GM12878 (cell line): Measurements from ENCODE around the gene SURF4. TPM values are rescaled to one million over a fixed set of nuclear protein-coding genes. Genes with fewer than 3 reads are reported as not detected.

Experiments
- ATAC-seq: fragments of 200-7000 bp; cut with Tn5 transposase; 3 replicates; pipeline ENCODE4 v1.9.1; 2020; ENCODE audit warnings: mild to moderate bottlenecking, moderate library complexity
- BruUV-seq: library from RNA; stranded (reverse); fragments of 400-500 nt; replicated peaks from 2 replicates; lab custom pipeline; 2021; lab: Mats Ljungman, UMichigan
- CTCF ChIA-PET: fragments of 300-600 bp; sonication (Branson Sonifier 250); formaldehyde crosslinking; extraction: SDS; loops from one replicate; lab custom pipeline; 2021; ENCODE audit warnings: inconsistent platforms; lab: Yijun Ruan, JAX
- POLR2A ChIA-PET: fragments of 350-600 bp; formaldehyde crosslinking; extraction: SDS; loops from one replicate; lab custom pipeline; 2021; ENCODE audit warnings: inconsistent platforms; lab: Charles Lee
- RAD21 ChIA-PET: fragments of 300-600 bp; sonication (Branson Sonifier 250); formaldehyde crosslinking; loops from one replicate; lab custom pipeline; 2023; ENCODE audit warnings: antibody characterized with exemption; ENCODE audit not compliant: unreplicated experiment; lab: Charles Lee
- SMC1A ChIA-PET: fragments of 300-600 bp; sonication (Branson Sonifier 250); formaldehyde crosslinking; loops from one replicate; lab custom pipeline; 2023; ENCODE audit not compliant: unreplicated experiment, uncharacterized antibody; lab: Charles Lee
- DNase-seq: peaks from one replicate; pipeline ENCODE4 v3.0.0-alpha.2; 2011; ENCODE audit warnings: low read depth, low spot score
- FAIRE-seq: peaks from 3 replicates; lab custom pipeline; 2011; peaks lifted over from hg19 to GRCh38; lab: Jason Lieb, UNC
- H2AFZ ChIP-seq: 2 replicates; pipeline ENCODE4 v1.6.0; 2011; ENCODE audit warnings: low read depth, low read length, control low read depth; ENCODE audit not compliant: control insufficient read depth
- H3K27ac ChIP-seq: 2 replicates; pipeline ENCODE4 v1.5.1; 2011; ENCODE audit warnings: control low read depth; ENCODE audit not compliant: control insufficient read depth, insufficient read depth
- H3K27me3 ChIP-seq, 2 experiments: replicated peaks in 1 of 2; 2 replicates each; pipeline versions ENCODE4 v1.6.0 to v1.6.1; 2011; ENCODE audit warnings: low read length in 1 of 2; ENCODE audit not compliant: control insufficient read depth in 2 of 2, insufficient read depth in 2 of 2
- H3K36me3 ChIP-seq, 2 experiments: 2 replicates each; pipeline ENCODE4 v1.5.1; 2011; ENCODE audit warnings: low read length in 1 of 2; ENCODE audit not compliant: control insufficient read depth in 2 of 2, insufficient read depth in 2 of 2
- H3K4me1 ChIP-seq: 2 replicates; pipeline ENCODE4 v1.6.1; 2011; ENCODE audit warnings: mild to moderate bottlenecking, low read length, moderate library complexity, mixed read lengths; ENCODE audit not compliant: control insufficient read depth, insufficient read depth
- H3K4me2 ChIP-seq: 2 replicates; pipeline ENCODE4 v1.6.0; 2011; ENCODE audit warnings: control low read depth; ENCODE audit not compliant: control insufficient read depth, insufficient read depth
- H3K4me3 ChIP-seq: fragments of 200-600 bp; sonication (generic); 2 replicates; pipeline ENCODE4 v1.5.1; 2016
- H3K79me2 ChIP-seq: 2 replicates; pipeline ENCODE4 v1.6.0; 2011; ENCODE audit warnings: low read length; ENCODE audit not compliant: control insufficient read depth, insufficient read depth
- H3K9ac ChIP-seq: 2 replicates; pipeline ENCODE4 v1.8.0; 2011; ENCODE audit warnings: low read length, control low read depth, mixed read lengths; ENCODE audit not compliant: control insufficient read depth, insufficient read depth
- H3K9me3 ChIP-seq: replicated peaks from 3 replicates; pipeline ENCODE4 v1.5.1; 2011; ENCODE audit warnings: mild to moderate bottlenecking, low read length; ENCODE audit not compliant: control insufficient read depth, insufficient read depth
- H4K20me1 ChIP-seq: 2 replicates; pipeline ENCODE4 v1.6.0; 2011; ENCODE audit not compliant: control insufficient read depth, insufficient read depth
- ATF2 ChIP-seq: IDR thresholded peaks from 2 replicates; pipeline ENCODE4 v1.6.1; 2012; ENCODE audit warnings: low read length, inconsistent platforms
- BRCA1 ChIP-seq: IDR thresholded peaks from 2 replicates; pipeline ENCODE4 v1.6.1; 2011; ENCODE audit warnings: low read depth, low read length, improper control_type of control experiment
- CEBPZ ChIP-seq: fragments of 150-350 bp; IDR thresholded peaks from 2 replicates; pipeline ENCODE4 v1.6.1; 2016; ENCODE audit warnings: low read depth, low read length
- JUND ChIP-seq: IDR thresholded peaks from 2 replicates; pipeline ENCODE4 v1.6.1; 2012; ENCODE audit warnings: low read depth, mild to moderate bottlenecking, low read length, improper control_type of control experiment, moderate library complexity
- NFYB ChIP-seq: IDR thresholded peaks from 2 replicates; pipeline ENCODE4 v1.6.1; 2011; ENCODE audit warnings: low read depth, mild to moderate bottlenecking, low read length, improper control_type of control experiment, moderate library complexity; ENCODE audit not compliant: insufficient read depth
- NR2C2 ChIP-seq: IDR thresholded peaks from 2 replicates; pipeline ENCODE4 v1.6.1; 2011; ENCODE audit warnings: borderline replicate concordance, low read depth; ENCODE audit not compliant: control insufficient read depth, insufficient read length
- SMARCA5 ChIP-seq: fragments of 450-650 bp; IDR thresholded peaks from 2 replicates; pipeline ENCODE4 v1.6.1; 2017; ENCODE audit warnings: mild to moderate bottlenecking
- SPI1 ChIP-seq: IDR thresholded peaks from 2 replicates; pipeline ENCODE4 v1.6.1; 2011; ENCODE audit warnings: low read depth, mild to moderate bottlenecking, low read length, moderate library complexity, borderline replicate concordance; ENCODE audit not compliant: insufficient read depth
- WGBS: methylation state at CpG from one replicate; pipeline ENCODE4 v1.1.6; 2016; ENCODE audit warnings: low lambda C conversion rate; ENCODE audit not compliant: insufficient replicate concordance, insufficient coverage; ENCODE audit errors: missing lambda C conversion rate; 5-methylcytosine and 5-hydroxymethylcytosine counted together
- in situ Hi-C: fragments of 300-500 bp; cut with MboI; formaldehyde crosslinking; loops from 9 replicates; pipeline ENCODE4 v1.14.3; 2018; ENCODE audit warnings: mixed read lengths
- intact Hi-C: fragments of 100-400 bp; cut with micrococcal nuclease; formaldehyde crosslinking; loops from one replicate; pipeline ENCODE4 v1.14.2; 2022; ENCODE audit not compliant: unreplicated experiment
- polyA plus RNA-seq, 11 experiments: library from polyadenylated mRNA; depleted of rRNA in 4 of 11; unstranded in 6 of 11; stranded (reverse) in 5 of 11; fragments of >200 nt; fragmentation: Nextera tagmentation in 4 of 11; fragmentation: Illumina TruSeq in 1 of 11; extraction: Ambion mirVana in 4 of 11; extraction: Trizol in 1 of 11; gene quantifications; 1 replicate in 1 of 11; 2 replicates in 10 of 11; pipeline versions ENCODE4 v1.2.1 to v1.2.3, GENCODE V29; 2011 to 2016; ENCODE audit warnings: inconsistent platforms in 2 of 11, missing spikeins in 2 of 11, low read depth in 1 of 11
- total RNA-seq, 4 experiments: library from RNA; depleted of rRNA in 3 of 4; stranded (reverse); fragments of >200 nt in 3 of 4; fragmentation: Illumina TruSeq in 1 of 4; extraction: Trizol in 1 of 4; gene quantifications; 2 replicates each; pipeline versions ENCODE4 v1.2.1 to v1.2.3, GENCODE V29; 2013 to 2021
- TF ChIP-seq, protein P1 (sequence below): fragments of 450-650 bp; formaldehyde crosslinking; IDR thresholded peaks from 2 replicates; pipeline ENCODE4 v1.5.0; 2022; ENCODE audit warnings: mild to moderate bottlenecking, missing genetic modification characterization

The SURF4 gene
- total and polyA plus RNA-seq, 10 of the 15 experiments (the other 5 are each of a cell fraction or from before 2014, with no cell fraction given), result 6.4 to 134 (median 78.7) TPM

DNA sequence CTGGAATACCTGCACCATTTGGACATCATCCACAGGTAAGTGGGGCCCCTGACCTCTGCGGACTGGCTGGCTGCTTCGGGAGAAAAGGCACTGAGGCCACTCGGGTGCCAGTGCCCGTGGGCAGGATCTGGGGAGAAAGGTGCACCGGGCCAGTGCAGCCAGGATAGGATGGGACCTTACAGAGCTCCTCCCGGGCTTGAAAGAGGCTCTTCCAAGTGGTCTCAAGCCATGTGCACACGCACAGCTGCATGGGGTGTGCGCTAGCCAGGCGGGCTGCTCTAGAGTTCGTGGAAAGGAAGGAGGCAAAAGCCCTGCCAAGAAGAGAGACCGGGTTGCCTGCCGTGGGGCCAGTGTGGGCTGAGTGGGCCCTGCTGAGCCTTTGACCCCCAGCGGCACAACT, 13.7 kb upstream of the SURF4 start:
- TF ChIP-seq ATF2, result no peak
- no peak for TF ChIP-seq CEBPZ
- TF ChIP-seq, protein P1, sequence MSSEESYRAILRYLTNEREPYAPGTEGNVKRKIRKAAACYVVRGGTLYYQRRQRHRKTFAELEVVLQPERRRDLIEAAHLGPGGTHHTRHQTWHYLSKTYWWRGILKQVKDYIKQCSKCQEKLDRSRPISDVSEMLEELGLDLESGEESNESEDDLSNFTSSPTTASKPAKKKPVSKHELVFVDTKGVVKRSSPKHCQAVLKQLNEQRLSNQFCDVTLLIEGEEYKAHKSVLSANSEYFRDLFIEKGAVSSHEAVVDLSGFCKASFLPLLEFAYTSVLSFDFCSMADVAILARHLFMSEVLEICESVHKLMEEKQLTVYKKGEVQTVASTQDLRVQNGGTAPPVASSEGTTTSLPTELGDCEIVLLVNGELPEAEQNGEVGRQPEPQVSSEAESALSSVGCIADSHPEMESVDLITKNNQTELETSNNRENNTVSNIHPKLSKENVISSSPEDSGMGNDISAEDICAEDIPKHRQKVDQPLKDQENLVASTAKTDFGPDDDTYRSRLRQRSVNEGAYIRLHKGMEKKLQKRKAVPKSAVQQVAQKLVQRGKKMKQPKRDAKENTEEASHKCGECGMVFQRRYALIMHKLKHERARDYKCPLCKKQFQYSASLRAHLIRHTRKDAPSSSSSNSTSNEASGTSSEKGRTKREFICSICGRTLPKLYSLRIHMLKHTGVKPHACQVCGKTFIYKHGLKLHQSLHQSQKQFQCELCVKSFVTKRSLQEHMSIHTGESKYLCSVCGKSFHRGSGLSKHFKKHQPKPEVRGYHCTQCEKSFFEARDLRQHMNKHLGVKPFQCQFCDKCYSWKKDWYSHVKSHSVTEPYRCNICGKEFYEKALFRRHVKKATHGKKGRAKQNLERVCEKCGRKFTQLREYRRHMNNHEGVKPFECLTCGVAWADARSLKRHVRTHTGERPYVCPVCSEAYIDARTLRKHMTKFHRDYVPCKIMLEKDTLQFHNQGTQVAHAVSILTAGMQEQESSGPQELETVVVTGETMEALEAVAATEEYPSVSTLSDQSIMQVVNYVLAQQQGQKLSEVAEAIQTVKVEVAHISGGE (CRISPR knock-in tag), result no peak
- TF ChIP-seq BRCA1, result no peak
- no peak for TF ChIP-seq NR2C2
- no peak for TF ChIP-seq SMARCA5
- no peak for TF ChIP-seq SPI1
- no peak for TF ChIP-seq NFYB
- no peak for TF ChIP-seq JUND
- ATAC-seq (no peak), FAIRE-seq (no peak), DNase-seq (no peak)
- RAD21 ChIA-PET, result no interaction called here
- SMC1A ChIA-PET, result no interaction called here
- in situ Hi-C loops (no loop called here), intact Hi-C loops (no loop called here)
- Histone ChIP-seq H3K79me2 (no peaks in the 10 kb centered on the region), H3K4me1 (no peaks in the 10 kb centered on the region), H3K9ac (no peak overlapping the region), H4K20me1 (no peaks in the 10 kb centered on the region), H3K9me3 (no peaks in the 10 kb centered on the region), H3K27me3 (no peaks in the 10 kb centered on the region), H3K36me3 (no peaks in the 10 kb centered on the region), H2AFZ (no peak overlapping the region), H3K4me3 (no peak overlapping the region), H3K4me2 (no peak overlapping the region), H3K27ac (no peak overlapping the region)
- no TSS peak for BruUV-seq
- POLR2A ChIA-PET, result no interaction called here
- WGBS, result 34% methylated on average over 13 of the region's 13 CpGs
- CTCF ChIA-PET, result interaction anchor here (1.2 kb wide), 1 partner anchor 12 kb away, joined by 3 read pairs; no protein-coding TSS in a partner anchor
